ENCODE results near the gene TBKBP1. TPM values are rescaled to one million over a fixed set of nuclear protein-coding genes. Genes with fewer than 3 reads are reported as not detected.

Gene TBKBP1
- total and polyA plus RNA-seq, 2 donors (not counting 1 experiment from before 2014, with no cell fraction given), result 4.6 to 11.6 TPM

GRCh38 chr17:47728214-47728877 is 34.4 kb downstream of the TBKBP1 start:
- H3K27ac ChIP-seq (ENCODE audit: insufficient read depth, low read length), result no peak overlapping the region
- no peaks in the 10 kb centered on the region for H3K9me3 ChIP-seq (ENCODE audit: control insufficient read depth, insufficient read depth, low read depth, low read length)
- H3K79me2 ChIP-seq (ENCODE audit: control insufficient read depth, insufficient read depth, low read length), result no peaks in the 10 kb centered on the region
- peak; percentile 53 for TF ChIP-seq EZH2 (IDR thresholded peaks at IDR 0.05; ENCODE audit: low read length, missing control alignments)
- TF ChIP-seq, protein P1, sequence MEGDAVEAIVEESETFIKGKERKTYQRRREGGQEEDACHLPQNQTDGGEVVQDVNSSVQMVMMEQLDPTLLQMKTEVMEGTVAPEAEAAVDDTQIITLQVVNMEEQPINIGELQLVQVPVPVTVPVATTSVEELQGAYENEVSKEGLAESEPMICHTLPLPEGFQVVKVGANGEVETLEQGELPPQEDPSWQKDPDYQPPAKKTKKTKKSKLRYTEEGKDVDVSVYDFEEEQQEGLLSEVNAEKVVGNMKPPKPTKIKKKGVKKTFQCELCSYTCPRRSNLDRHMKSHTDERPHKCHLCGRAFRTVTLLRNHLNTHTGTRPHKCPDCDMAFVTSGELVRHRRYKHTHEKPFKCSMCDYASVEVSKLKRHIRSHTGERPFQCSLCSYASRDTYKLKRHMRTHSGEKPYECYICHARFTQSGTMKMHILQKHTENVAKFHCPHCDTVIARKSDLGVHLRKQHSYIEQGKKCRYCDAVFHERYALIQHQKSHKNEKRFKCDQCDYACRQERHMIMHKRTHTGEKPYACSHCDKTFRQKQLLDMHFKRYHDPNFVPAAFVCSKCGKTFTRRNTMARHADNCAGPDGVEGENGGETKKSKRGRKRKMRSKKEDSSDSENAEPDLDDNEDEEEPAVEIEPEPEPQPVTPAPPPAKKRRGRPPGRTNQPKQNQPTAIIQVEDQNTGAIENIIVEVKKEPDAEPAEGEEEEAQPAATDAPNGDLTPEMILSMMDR (conservative IDR thresholded peaks at IDR 0.05 in 1 of 2, IDR thresholded peaks at IDR 0.05 in 1 of 2; ENCODE audit: low read depth in 1 of 2, low read length in 2 of 2), result no peak
- H2AFZ ChIP-seq (ENCODE audit: low read length), result no peak overlapping the region
- no peak overlapping the region for H3K4me2 ChIP-seq (ENCODE audit: extremely low read depth, insufficient read depth, low read length)
- no peaks in the 10 kb centered on the region for H4K20me1 ChIP-seq (ENCODE audit: control insufficient read depth, extremely low read depth, insufficient read depth, low read length)
- no peak overlapping the region for H3K4me3 ChIP-seq (replicated peaks in 1 of 4; ENCODE audit: control extremely low read depth in 1 of 4, insufficient read depth in 1 of 4, low read depth in 3 of 4, low read length in 4 of 4)
- H3K4me1 ChIP-seq (ENCODE audit: control insufficient read depth, extremely low read depth, insufficient read depth, low read length), result no peaks in the 10 kb centered on the region
- no peak for DNase-seq (ENCODE audit: low read depth in 2 of 2)
- no peaks in the 10 kb centered on the region for H3K36me3 ChIP-seq (ENCODE audit: control insufficient read depth, insufficient read depth, low read length)
- H3K27me3 ChIP-seq (ENCODE audit: control insufficient read depth, insufficient read depth, low read length), result peaks cover 49% of the 10 kb centered on the region
- no peak overlapping the region for H3K9ac ChIP-seq (ENCODE audit: insufficient read depth, low read length)

DNA sequence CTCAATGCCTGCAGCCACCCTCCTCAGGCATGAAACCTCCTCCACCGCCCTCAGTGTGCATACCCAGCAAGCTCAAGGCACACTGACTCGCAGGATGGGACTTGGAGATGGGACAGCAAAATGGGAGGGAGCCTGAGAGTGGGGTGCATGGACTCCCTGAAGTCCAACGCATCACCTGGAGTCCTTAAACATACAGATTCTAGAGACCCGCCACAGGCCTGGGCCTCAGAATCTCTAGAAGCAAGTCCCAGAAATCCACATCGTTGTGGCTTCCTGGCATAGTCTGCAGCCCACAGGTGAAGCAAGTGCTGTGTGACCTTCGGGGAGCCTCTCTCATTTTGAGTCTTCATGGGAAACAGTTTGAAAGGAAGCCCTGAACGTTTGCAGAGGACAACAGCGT is 35.5 kb downstream of the TBKBP1 start:
- Histone ChIP-seq H3K27ac (ENCODE audit: insufficient read depth, low read length) (no peak overlapping the region), H3K79me2 (ENCODE audit: control insufficient read depth, insufficient read depth, low read length) (no peaks in the 10 kb centered on the region), H4K20me1 (ENCODE audit: control insufficient read depth, extremely low read depth, insufficient read depth, low read length) (no peaks in the 10 kb centered on the region), H2AFZ (ENCODE audit: low read length) (no peak overlapping the region), H3K36me3 (ENCODE audit: control insufficient read depth, insufficient read depth, low read length) (no peaks in the 10 kb centered on the region), H3K4me1 (ENCODE audit: control insufficient read depth, extremely low read depth, insufficient read depth, low read length) (peaks cover 2% of the 10 kb centered on the region), H3K4me3 (replicated peaks in 1 of 4; ENCODE audit: control extremely low read depth in 1 of 4, insufficient read depth in 1 of 4, low read depth in 3 of 4, low read length in 4 of 4) (no peak overlapping the region), H3K9ac (ENCODE audit: insufficient read depth, low read length) (no peak overlapping the region), H3K27me3 (ENCODE audit: control insufficient read depth, insufficient read depth, low read length) (peaks cover 49% of the 10 kb centered on the region), H3K9me3 (ENCODE audit: control insufficient read depth, insufficient read depth, low read depth, low read length) (no peaks in the 10 kb centered on the region), H3K4me2 (ENCODE audit: extremely low read depth, insufficient read depth, low read length) (no peak overlapping the region)
- no peak for TF ChIP-seq EZH2 (IDR thresholded peaks at IDR 0.05; ENCODE audit: low read length, missing control alignments)
- TF ChIP-seq, protein P1 (conservative IDR thresholded peaks at IDR 0.05 in 1 of 2, IDR thresholded peaks at IDR 0.05 in 1 of 2; ENCODE audit: low read depth in 1 of 2, low read length in 2 of 2), result no peak
- no peak for DNase-seq (ENCODE audit: low read depth in 2 of 2)

DNA sequence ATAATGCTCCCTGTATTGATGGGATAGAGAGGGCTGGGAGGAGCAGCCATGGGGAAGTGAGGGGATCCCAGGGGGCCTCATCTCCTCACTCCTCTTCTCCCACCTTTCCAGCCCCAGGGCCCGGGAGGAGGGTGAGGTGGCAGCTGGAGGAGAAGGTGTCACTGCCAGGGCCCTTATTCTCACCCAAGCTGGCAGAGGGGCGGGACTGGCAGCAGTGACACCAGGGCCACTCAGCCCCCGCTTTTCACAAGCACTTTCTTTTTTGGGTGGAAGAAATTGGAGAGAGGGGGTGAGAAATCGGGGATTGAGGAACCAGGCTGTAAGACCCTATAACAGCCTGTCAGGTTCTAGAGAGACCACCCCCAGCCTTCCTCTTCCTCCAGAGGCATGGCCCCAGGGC is 36.7 kb downstream of the TBKBP1 start:
- TF ChIP-seq, protein P1 (conservative IDR thresholded peaks at IDR 0.05 in 1 of 2, IDR thresholded peaks at IDR 0.05 in 1 of 2; ENCODE audit: low read depth in 1 of 2, low read length in 2 of 2), result no peak
- no peak for TF ChIP-seq EZH2 (IDR thresholded peaks at IDR 0.05; ENCODE audit: low read length, missing control alignments)

More for the DNA sequence above, 36.7 kb downstream of the TBKBP1 start:
- Histone ChIP-seq H3K4me3 (replicated peaks in 1 of 4; ENCODE audit: control extremely low read depth in 1 of 4, insufficient read depth in 1 of 4, low read depth in 3 of 4, low read length in 4 of 4) (no peak overlapping the region), H3K79me2 (ENCODE audit: control insufficient read depth, insufficient read depth, low read length) (no peaks in the 10 kb centered on the region), H2AFZ (ENCODE audit: low read length) (no peak overlapping the region), H3K36me3 (ENCODE audit: control insufficient read depth, insufficient read depth, low read length) (no peaks in the 10 kb centered on the region), H4K20me1 (ENCODE audit: control insufficient read depth, extremely low read depth, insufficient read depth, low read length) (no peaks in the 10 kb centered on the region), H3K9ac (ENCODE audit: insufficient read depth, low read length) (no peak overlapping the region), H3K4me1 (ENCODE audit: control insufficient read depth, extremely low read depth, insufficient read depth, low read length) (peaks cover 2% of the 10 kb centered on the region), H3K27me3 (ENCODE audit: control insufficient read depth, insufficient read depth, low read length) (peaks cover 56% of the 10 kb centered on the region), H3K27ac (ENCODE audit: insufficient read depth, low read length) (no peak overlapping the region), H3K9me3 (ENCODE audit: control insufficient read depth, insufficient read depth, low read depth, low read length) (no peaks in the 10 kb centered on the region), H3K4me2 (ENCODE audit: extremely low read depth, insufficient read depth, low read length) (no peak overlapping the region)
- DNase-seq (ENCODE audit: low read depth in 2 of 2), result no peak

Measured in fibroblast of lung (primary cell).